NCI-H2227 treated with DMSO at 0.1 percent for 48 hours (cell line): Measurements from ENCODE around the gene BICDL2.
"Not testable (repeated sequence)": the region's sequence is repeated elsewhere in the genome, so short reads cannot be mapped to it uniquely, and the experiment has no call there.

ENCODE experiments used
- DNase-seq: peaks from one replicate; lab custom pipeline; 2025; lab: John Stamatoyannopoulos, UW

The BICDL2 gene, protein sequence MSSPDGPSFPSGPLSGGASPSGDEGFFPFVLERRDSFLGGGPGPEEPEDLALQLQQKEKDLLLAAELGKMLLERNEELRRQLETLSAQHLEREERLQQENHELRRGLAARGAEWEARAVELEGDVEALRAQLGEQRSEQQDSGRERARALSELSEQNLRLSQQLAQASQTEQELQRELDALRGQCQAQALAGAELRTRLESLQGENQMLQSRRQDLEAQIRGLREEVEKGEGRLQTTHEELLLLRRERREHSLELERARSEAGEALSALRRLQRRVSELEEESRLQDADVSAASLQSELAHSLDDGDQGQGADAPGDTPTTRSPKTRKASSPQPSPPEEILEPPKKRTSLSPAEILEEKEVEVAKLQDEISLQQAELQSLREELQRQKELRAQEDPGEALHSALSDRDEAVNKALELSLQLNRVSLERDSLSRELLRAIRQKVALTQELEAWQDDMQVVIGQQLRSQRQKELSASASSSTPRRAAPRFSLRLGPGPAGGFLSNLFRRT

DNA sequence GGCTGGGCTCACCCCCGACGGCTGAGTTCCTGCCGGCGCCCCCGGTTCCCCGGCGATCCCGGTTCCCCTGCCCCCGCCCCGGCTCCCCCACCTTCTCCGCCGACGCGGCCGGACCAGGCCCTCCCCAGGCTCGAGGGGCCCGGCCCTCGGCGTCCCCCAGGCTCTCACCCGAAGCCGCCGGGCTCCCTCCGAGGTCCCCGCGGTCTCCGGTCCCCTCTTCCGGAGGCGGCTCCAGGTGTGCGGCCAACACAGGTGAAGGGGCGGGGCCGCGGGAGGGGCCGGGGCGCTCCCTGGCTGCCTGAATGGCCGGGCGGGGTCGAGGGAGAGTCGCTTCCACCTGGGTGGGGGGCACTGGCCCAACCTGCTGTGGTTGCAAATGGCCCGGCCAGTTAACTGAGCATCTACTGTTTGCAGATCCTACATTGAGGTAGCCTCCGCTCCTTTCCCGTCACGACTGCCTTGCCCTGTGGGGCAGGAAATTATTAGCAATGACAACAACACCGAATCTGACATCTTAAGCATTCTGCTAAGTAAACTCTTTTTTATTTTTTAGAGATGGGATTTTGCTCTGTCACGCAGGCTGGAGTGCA is at the start of gene BICDL2:
TSS of gene BICDL2 (minus strand) at position 219 of the 590 bp plus-strand sequence. CDS start 1,448 bp downstream, outside the sequence.
- no peak for DNase-seq

DNA sequence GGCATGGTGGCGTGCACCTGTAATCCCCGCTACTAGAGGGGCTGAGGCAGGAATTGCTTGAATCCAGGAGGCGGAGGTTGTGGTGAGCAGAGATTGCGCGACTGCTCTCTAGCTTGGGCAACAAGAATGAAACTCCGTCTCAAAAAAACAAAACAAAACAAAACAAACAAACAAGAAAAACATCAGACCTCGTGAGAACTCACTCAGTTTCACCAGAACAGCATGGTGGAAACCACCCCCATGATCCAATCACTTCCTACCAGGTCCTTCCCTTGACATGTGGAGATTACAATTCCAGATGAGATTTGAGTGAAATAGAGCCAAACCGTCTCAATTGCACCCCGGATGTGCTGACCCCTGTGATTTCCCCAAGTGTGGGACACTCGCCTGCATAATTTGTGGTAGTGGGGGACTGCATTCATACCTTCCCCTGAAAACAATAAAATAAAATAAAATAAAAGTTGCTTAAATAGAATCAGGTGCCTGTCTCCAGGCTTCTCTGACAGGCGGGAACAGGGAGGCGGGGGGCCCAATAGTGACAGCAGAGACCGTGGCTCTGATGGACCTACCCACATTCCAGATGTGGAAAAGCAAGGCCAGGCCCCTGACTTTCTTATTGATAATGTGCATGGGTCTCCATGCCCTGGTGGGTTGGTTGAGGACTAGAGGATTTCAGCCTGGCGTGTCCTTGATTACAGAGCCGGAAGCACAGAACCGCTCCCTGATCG is 49.3 kb upstream of the BICDL2 start:
- no peak for DNase-seq

DNA sequence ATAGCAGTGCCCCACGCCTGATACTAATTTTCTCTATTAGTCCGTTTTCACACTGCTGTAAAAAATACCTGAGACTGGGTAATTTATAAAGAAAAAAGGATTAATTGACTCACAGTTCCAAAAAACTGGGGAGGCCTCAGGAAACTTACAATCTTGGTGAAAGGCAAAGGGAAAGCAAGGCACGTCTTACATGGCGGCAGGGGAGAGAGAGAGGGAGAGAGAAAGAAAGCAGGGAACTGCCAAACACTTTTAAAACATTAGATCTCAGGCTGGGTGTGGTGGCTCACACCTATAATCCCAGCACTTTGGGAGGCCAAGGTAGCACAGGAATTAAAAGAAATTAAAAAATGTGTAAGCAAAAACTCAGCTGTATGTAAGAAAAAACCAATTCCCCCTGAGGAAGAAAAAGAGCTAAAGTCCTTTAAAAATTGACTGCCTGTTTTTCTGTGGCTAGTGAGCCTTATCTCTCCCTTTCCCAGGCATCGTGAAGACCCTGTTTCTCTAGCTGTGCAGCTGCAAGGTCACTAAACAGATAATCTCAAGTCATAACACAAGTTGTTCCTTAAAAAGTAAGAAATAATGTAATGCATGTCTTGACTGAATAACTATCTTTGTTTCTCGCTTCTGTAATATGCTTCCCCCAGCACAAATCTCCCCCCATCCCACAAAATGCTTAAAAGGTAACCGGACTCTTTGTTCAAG is 48.4 kb upstream of the BICDL2 start:
- DNase-seq = no peak

DNA sequence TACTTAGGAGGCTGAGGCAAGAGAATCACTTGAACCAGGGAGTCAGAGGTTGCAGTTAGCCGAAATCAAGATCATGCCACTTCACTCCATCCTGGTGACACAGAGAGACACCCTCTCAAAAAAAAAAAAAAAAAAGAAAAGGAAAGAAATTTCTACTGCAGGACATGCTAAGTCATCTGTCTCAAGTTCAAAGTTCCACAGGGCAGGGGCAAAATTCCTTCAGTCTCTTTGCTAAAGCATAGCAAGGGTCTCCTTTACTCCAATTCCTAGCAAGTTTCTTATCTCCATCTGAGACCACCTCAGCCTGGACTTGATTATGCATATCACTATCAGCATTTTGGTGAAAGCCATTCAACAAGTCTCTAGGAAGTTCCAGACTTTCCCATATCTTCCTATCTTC is 47.7 kb upstream of the BICDL2 start:
- DNase-seq = no peak

DNA sequence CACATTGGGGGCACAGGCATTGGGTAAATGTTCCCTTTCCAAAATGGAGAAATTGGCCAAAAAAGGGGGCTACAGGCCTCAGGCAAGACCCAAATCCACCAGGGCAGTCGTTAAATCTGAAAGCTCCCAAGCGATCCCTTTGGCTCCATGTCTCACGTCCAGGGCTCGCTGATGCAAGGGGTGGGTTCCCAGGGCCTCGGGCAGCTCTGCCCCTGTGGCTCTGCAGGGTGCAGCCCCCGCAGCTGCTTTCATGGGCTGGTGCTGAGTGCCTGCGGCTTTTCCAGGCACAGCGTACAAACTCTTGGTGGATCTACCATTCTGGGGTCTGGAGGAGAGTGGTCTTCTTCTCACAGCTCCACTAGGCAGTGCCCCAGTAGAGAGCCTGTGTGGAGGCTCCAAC is 46.7 kb upstream of the BICDL2 start:
- DNase-seq = not testable (repeated sequence)

DNA sequence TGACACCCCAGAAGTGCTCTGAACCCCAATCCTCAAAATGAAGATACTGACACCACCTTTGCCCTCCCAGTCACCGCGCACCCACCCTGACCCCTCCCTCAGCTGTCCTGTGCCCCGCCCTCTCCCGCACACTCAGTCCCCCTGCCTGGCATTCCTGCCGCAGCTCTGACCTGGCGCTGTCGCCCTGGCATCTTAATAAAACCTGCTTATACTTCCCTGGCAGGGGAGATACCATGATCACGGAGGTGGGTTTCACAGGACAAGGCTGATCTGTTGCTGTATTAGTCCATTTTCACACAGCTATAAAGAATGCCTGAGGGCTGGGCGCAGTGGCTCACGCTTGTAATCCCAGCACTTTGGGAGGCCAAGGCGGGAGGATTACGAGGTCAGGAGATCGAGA is 45.2 kb upstream of the BICDL2 start:
- not testable (repeated sequence) for DNase-seq

DNA sequence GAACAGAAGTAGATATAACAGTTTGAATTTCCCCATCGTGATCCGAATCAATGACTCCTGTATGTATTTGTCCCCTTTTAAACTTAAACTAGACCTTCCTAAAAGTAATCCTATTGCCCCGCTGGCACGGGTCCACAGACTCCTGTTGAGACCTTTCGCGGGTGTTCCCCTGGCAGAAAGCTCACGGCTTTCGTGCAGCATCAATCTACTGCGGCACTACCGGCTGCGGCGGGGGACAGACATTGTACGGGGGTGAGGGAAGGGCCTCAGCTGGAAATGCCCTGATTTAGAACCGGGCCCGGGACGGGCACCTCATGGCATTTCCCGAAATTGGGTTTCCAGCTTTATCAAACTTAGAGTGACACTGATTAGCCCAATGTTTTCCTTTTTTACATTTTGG is 43.3 kb upstream of the BICDL2 start:
- DNase-seq = no peak

DNA sequence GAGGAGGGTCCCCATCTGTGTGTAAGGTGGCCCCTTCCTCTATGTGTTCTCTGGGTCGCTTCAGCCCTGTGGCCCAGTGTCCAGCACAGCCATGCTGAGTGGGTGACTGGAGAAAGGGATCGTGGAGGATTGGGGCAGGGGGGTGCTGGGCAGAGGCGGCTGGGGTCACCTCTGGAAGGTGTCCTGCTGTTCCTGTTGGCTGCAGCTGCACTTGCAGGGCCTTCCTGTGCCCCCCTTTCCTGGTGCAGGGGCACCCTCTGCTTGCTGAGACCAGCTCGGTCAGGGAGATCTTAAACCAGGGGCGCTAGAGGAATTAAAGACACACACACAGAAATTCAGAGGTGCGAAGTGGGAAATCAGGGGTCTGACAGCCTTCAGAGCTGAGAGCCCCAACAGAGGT is 39.8 kb upstream of the BICDL2 start:
- no peak for DNase-seq

DNA sequence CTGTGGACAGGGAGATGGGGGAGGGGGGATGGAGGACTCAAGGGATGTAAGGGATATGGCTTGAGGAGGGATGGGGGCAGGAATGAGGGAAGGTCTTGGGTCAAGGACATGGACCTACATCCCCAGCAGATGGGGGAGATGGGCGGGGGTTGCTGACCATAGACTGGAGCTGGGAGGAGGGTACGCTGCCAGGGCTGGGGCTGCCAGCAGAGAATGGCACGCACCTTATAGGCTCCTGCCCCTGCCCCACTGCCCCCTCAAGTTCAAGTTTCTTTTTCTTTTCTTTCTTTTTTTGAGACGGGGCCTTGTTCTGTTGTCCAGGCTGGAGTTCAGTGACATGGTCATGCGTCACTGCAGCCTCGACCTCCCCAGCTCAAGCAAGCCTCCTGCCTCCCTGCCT is 39.2 kb upstream of the BICDL2 start:
- DNase-seq = not testable (repeated sequence)

DNA sequence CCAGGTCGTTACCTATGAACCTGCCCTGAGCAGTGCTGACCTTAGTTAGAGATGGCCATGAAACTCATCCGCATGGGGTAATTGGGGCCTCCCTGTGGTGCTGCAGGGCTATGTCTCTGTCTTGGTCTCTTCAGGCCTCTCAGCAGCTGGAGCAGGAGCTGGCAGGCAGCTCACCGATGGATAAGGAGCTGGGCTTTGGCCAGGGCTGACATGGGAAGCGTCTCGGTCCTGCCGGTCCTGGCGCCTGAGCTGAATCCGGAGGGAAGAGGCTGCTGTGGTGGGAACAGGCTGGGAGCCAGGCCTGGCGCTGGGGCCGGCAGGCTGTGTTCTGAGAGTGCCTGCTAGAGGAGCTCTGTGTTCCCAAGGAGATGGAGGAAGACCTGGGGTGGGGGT is 38.8 kb upstream of the BICDL2 start:
- DNase-seq = no peak

DNA sequence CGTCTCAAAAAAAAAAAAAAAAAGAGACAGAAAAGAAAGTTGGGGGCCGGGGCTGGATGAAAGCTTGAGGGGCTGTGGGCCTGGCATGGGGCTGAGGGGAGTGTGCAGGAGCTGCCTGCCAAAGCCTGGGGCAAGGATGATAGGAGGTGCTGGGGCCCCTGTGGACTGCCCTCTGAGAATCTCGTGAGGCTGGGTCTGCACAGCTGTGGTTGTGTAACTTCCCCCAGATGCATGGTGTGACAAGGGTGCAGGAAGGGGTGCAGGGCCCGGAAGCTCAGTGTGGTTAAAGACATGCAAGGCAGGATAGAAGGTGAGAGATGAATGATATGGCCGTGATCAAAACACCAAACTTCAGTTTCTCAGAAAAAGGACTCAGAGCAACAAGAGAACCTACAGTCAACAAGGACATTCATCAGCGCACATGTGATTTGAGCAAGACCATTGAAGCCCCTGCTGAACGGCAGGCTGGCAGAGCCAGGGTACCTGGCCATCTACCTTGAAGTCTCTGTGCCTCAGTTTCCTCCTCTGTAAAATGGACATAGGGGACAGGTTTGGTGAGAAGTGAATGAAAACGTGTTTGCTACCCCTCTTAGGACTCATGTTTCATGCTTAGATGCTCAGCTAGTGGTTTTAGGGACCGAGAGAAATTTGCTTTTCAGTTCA is 38.2 kb upstream of the BICDL2 start:
- DNase-seq = no peak

DNA sequence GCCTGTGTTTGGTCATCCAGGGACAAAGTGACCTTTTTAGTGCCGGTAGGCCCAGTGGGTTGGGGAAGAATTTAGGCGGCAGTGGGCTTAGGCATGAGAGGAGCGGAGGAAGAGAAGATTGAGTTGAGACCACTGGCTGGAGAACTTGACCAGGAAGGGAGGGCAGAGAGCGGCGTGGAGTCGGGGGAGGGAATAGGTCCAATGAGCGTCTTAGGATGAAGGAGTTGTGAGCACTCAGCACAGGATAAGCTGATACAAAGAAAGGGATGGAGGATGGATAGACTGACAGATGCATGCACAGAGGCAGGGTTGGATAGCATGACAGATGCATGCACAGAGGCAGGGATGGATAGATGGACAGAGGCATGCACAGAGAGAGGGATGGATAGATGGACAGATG is 36.7 kb upstream of the BICDL2 start:
- DNase-seq = no peak

DNA sequence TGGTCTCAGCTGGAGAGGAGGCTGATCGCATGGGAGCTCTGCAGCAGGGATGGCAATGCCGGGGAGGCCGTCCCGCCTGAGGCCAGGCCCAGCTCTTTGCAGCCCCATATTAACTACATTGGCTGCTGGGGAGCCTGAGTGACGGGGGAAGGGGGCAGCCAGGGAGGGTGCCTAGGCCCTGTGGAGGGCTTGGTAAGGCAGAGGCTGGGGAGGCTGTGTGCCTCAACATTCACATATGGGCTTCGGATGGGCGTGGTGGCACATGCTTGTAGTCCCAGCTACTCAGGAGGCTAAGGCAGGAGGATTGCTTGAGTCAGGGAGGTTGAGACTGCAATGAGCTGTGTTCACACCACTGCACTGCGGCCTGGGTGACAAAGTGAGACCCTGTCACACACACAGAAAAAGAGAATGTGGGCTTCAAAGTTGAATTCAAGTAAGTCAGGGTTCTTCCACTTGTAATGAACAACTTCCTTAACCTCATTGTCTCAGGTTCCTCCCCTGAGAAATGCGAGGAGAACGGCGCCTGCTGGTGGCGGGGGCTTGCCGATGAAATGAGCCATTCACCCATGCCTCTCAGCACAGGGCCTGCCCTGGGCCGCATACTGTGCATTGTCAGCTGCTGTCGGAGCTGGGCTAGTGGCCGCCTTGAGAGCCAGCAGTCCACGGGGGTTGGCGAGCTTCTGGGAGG is 36.0 kb upstream of the BICDL2 start:
- DNase-seq = not testable (repeated sequence)

DNA sequence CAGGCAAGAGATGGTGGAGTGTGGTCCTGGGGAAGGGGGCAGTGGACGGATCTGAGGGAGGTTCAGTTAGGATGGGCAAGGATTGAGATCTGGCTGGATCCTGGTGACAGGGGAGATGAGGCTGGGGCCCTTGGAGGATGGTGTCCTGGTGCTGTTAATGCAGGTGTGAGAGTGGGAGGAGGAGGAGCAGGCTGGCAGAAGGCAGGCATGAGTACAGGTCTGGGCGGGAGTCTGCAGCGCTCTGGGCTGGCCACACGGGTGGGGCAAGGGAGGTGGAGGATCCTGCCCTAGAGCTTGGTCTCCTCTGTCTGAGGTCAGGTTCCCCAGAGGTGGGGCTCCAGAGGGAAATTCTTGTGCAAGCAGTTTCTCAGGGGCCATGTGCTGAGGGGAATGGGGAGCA is 35.4 kb upstream of the BICDL2 start:
- not testable (repeated sequence) for DNase-seq

DNA sequence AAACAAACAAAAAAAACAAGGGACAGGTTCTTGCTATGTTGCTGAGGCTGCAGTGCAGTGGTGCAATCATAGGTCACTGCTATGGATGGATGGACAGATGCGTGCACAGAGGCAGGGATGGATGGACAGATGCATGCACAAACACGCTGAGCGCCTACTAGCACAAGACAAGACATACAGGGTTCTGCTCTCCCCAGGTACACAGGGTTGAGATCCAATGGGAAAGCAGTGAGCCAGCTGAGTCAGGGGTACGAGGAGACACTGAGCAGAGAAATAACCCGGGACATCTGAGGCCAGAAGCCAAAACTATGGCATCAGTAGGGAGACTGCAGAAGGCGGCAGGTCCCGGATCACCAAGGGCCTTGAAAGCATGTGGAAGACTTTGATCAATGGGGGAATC is 34.9 kb upstream of the BICDL2 start:
- DNase-seq = no peak

DNA sequence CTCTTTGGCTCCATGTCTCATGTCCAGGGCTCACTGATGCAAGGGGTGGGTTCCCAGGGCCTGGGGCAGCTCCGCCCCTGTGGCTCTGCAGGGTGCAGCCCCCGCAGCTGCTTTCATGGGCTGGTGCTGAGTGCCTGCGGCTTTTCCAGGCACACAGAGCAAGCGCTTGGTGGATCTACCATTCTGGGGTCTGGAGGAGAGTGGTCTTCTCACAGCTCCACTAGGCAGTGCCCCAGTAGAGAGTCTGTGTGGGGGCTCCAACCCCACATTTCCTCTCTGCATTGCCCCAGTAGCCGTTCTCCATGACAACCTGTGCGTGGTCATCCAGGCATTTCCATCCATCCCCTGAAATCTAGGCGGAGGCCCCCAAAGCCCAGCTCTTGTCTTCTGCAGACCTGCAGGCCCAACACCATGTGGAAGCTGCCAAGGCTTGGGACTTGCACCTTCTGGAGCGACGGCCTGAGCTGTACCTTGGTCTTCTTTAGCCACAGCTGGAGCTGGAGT is 33.9 kb upstream of the BICDL2 start:
- no peak for DNase-seq

DNA sequence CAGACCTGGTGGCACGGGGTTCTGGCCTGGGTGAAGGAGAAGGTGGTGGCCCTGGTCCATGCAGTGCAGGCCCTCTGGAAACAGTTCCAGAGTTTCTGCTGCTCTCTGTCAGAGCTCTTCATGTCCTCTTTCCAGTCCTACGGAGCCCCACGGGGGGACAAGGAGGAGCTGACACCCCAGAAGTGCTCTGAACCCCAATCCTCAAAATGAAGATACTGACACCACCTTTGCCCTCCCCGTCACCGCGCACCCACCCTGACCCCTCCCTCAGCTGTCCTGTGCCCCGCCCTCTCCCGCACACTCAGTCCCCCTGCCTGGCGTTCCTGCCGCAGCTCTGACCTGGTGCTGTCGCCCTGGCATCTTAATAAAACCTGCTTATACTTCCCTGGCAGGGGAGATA is 32.4 kb upstream of the BICDL2 start:
- not testable (repeated sequence) for DNase-seq

DNA sequence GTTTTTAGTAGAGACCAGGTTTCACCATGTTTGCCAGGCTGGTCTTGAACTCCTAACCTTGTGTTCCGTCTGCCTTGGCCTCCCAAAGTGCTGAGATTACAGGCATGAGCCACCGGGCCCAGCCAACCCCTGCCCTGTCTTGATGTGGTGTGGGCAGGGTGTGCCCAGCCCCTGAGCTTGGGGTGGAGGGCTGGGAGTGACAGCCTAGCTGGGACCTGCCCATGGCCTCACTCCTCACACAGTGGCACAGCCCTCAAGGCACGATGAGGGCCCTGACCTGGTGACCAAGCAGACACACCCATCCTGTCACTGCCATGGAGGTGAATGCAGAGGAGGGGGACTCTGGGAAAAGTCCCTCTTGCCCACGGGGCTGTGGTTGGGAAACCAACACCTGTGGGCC is 31.7 kb upstream of the BICDL2 start:
- no peak for DNase-seq

DNA sequence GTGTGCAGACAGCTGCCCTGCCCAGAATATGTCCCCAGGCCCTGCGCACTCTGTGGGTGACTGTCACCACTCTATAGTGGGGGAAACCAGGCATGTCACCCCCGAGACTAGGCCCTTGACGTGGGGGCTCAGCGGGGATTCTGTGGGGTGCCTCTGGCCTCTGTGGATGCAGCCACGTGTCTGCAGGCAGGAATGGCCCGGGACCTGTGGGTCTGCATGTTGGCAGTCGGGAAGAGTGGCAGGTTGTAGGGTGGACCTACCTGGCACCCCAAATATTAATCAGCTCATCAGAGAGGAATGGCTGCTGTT is 29.6 kb upstream of the BICDL2 start:
- DNase-seq = no peak

DNA sequence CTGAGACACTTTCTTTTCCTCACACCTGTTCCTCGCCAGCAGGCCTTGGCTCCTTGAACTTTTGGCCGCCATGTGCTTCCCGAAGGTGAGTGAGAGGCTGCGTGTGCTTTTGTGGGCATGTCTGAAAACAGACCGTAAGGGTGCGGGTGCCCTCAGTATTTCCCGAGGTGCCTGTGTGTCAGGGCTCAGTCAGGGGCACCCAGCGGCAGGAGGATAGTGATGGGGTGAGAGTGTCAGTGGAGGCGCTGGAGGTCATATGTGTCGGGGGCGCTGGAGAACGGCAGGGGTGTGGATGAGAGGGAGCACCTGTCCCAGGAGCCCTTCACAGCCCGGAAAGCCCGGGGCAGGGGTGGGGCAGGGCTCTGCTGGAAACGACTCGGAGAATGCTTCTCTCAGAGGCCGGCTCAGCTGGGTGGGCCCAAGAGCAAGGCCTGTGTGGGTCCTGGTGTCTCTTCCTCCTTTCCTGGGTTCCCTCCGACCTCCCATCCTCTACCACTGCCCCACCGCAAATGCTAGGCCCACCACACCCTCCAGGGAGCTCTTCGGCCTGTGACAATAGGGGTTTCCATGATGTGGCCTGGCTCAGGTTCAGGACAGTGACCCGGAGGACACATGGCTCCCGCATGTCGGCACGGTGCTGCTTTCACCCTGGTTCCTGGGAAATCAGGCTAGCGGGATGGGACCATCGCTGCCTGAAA is 29.1 kb upstream of the BICDL2 start:
- DNase-seq = no peak
